ENCODE measurements around the gene CDK10. TPM values are rescaled to one million over a fixed set of nuclear protein-coding genes. Genes with fewer than 3 reads are reported as not detected.
"Not testable (repeated sequence)": the region's sequence is repeated elsewhere in the genome, so short reads cannot be mapped to it uniquely, and the experiment has no call there.

The CDK10 gene
- polyA plus RNA-seq, 1 donor from 2014 or later: 126 TPM

GRCh38 chr16:89661215-89661614 lies 25.3 kb upstream of the CDK10 start:
- H3K36me3 ChIP-seq (ENCODE audit: insufficient read depth, low read length): peaks cover 11% of the 10 kb centered on the region
- H3F3A ChIP-seq (ENCODE audit: insufficient read depth, low read length, poor library complexity, severe bottlenecking): no peaks in the 10 kb centered on the region
- H3K4me2 ChIP-seq (ENCODE audit: low read length): no peak overlapping the region
- TF ChIP-seq POLR2AphosphoS5 (IDR thresholded peaks at IDR 0.05) (no peak), CTCF (IDR thresholded peaks at IDR 0.05; ENCODE audit: poor library complexity, severe bottlenecking) (no peak), EZH2 (IDR thresholded peaks at IDR 0.05; ENCODE audit: borderline replicate concordance, insufficient read depth, low read length, poor library complexity, severe bottlenecking) (no peak), SMC3 (conservative IDR thresholded peaks at IDR 0.05; ENCODE audit: poor library complexity) (no peak), REST (IDR thresholded peaks at IDR 0.05; ENCODE audit: borderline replicate concordance) (no peak), MXI1 (conservative IDR thresholded peaks at IDR 0.05; ENCODE audit: poor library complexity, severe bottlenecking) (no peak), RAD21 (conservative IDR thresholded peaks at IDR 0.05) (no peak), TAF1 (IDR thresholded peaks at IDR 0.05; ENCODE audit: low read depth) (no peak), EP300 (conservative IDR thresholded peaks at IDR 0.05; ENCODE audit: poor library complexity, severe bottlenecking) (no peak)
- H4K20me1 ChIP-seq (ENCODE audit: insufficient read depth): no peaks in the 10 kb centered on the region
- H3K9ac ChIP-seq (ENCODE audit: low read length): no peak overlapping the region
- no peak overlapping the region for H3K4me3 ChIP-seq (ENCODE audit: low read length)
- peaks cover 26% of the 10 kb centered on the region for H3K79me2 ChIP-seq (replicated peaks; ENCODE audit: insufficient read depth, low read length)
- H3K9me3 ChIP-seq (ENCODE audit: low read length): no peaks in the 10 kb centered on the region
- H2AFZ ChIP-seq (ENCODE audit: low read depth, low read length): no peak overlapping the region
- no peak overlapping the region for H3K27ac ChIP-seq (ENCODE audit: low read length)
- H3K9me2 ChIP-seq (ENCODE audit: insufficient read depth, low read length): no peaks in the 10 kb centered on the region
- no peaks in the 10 kb centered on the region for H3K27me3 ChIP-seq (ENCODE audit: insufficient read depth, low read depth, low read length)

- not testable (repeated sequence) for H3K27me3 ChIP-seq (ENCODE audit: insufficient read depth, low read depth, low read length); H4K20me1 ChIP-seq (ENCODE audit: insufficient read depth); H3F3A ChIP-seq (ENCODE audit: insufficient read depth, low read length, poor library complexity, severe bottlenecking); H3K4me2 ChIP-seq (ENCODE audit: low read length); H2AFZ ChIP-seq (ENCODE audit: low read depth, low read length); H3K79me2 ChIP-seq (replicated peaks; ENCODE audit: insufficient read depth, low read length); H3K9me2 ChIP-seq (ENCODE audit: insufficient read depth, low read length); H3K9ac ChIP-seq (ENCODE audit: low read length); H3K4me3 ChIP-seq (ENCODE audit: low read length); H3K27ac ChIP-seq (ENCODE audit: low read length); H3K9me3 ChIP-seq (ENCODE audit: low read length)
- H3K36me3 ChIP-seq (ENCODE audit: insufficient read depth, low read length): peaks cover 11% of the 10 kb centered on the region
These were observed 22.3 kb upstream of the CDK10 start for GRCh38 chr16:89664238-89664637.

GRCh38 chr16:89667000-89667399 lies 19.5 kb upstream of the CDK10 start:
- not testable (repeated sequence) for H3K9me3 ChIP-seq (ENCODE audit: low read length); H3K9ac ChIP-seq (ENCODE audit: low read length); H3K79me2 ChIP-seq (replicated peaks; ENCODE audit: insufficient read depth, low read length); H3K4me3 ChIP-seq (ENCODE audit: low read length); H3K27ac ChIP-seq (ENCODE audit: low read length); H3K36me3 ChIP-seq (ENCODE audit: insufficient read depth, low read length); H4K20me1 ChIP-seq (ENCODE audit: insufficient read depth); H3F3A ChIP-seq (ENCODE audit: insufficient read depth, low read length, poor library complexity, severe bottlenecking); H3K4me2 ChIP-seq (ENCODE audit: low read length); H3K9me2 ChIP-seq (ENCODE audit: insufficient read depth, low read length); H2AFZ ChIP-seq (ENCODE audit: low read depth, low read length); H3K27me3 ChIP-seq (ENCODE audit: insufficient read depth, low read depth, low read length)

All from neural cell (in vitro differentiated cells).